HCT116 (cell line): ENCODE measurements around the gene TEFM. TPM values are rescaled to one million over a fixed set of nuclear protein-coding genes. Genes with fewer than 3 reads are reported as not detected.

Experiments
- ATAC-seq: fragments of 200-7000 bp; cut with Tn5 transposase; 2 replicates; pipeline ENCODE4 v1.9.1; 2020; ENCODE audit warnings: mild to moderate bottlenecking, moderate library complexity
- BruUV-seq: library from RNA; stranded (reverse); fragments of 400-500 nt; replicated peaks from 2 replicates; lab custom pipeline; 2021; lab: Mats Ljungman, UMichigan
- CTCF ChIA-PET: fragments of 300-600 bp; sonication (Branson Sonifier 250); formaldehyde crosslinking; loops from one replicate; lab custom pipeline; 2021; ENCODE audit warnings: antibody characterized with exemption; lab: Charles Lee
- POLR2A ChIA-PET: fragments of 300-600, 350-600 bp; sonication (Branson Sonifier 250); formaldehyde crosslinking; loops from one replicate; lab custom pipeline; 2021; ENCODE audit warnings: antibody characterized with exemption; lab: Charles Lee
- RAD21 ChIA-PET, 2 experiments: fragments of 300-600 bp; sonication (Branson Sonifier 250); formaldehyde crosslinking; loops; one replicate each; lab custom pipeline; 2023; ENCODE audit warnings: low total read pairs in 2 of 2; ENCODE audit not compliant: uncharacterized antibody in 2 of 2, unreplicated experiment in 2 of 2, low non-redundant PET in 1 of 2; lab: Charles Lee
- DNase-seq: peaks from one replicate; pipeline ENCODE4 v3.0.0-alpha.2; 2010; ENCODE audit warnings: low read depth, low spot score
- H2AFZ ChIP-seq: fragments of 200-600 bp; shearing (Covaris generic), sonication (generic); 2 replicates; pipeline ENCODE4 v1.6.1; 2017; ENCODE audit warnings: low read depth, mixed run types, mixed read lengths, antibody characterized with exemption, low read length; ENCODE audit not compliant: poor library complexity, severe bottlenecking
- H3K27ac ChIP-seq: 2 replicates; pipeline ENCODE4 v1.5.1; 2012; ENCODE audit warnings: low read depth, low read length
- H3K27me3 ChIP-seq: fragments of 200-600 bp; sonication (generic); 2 replicates; pipeline ENCODE4 v1.6.1; 2016; ENCODE audit warnings: mixed run types, low read length, mixed read lengths; ENCODE audit not compliant: insufficient read depth
- H3K36me3 ChIP-seq, 2 experiments: fragments of 200-500 bp in 1 of 2; fragments of 200-600 bp in 1 of 2; sonication (Bioruptor generic) in 1 of 2; sonication (generic) in 1 of 2; 2 replicates each; pipeline versions ENCODE4 v1.5.1 to v1.6.1; 2014 to 2016; ENCODE audit warnings: low read length in 2 of 2, inconsistent platforms in 1 of 2, mixed read lengths in 1 of 2, mixed run types in 1 of 2; ENCODE audit not compliant: insufficient read depth in 2 of 2, control insufficient read depth in 1 of 2
- H3K4me1 ChIP-seq, 2 experiments: fragments of 200-600 bp in 1 of 2; sonication (generic) in 1 of 2; 2 replicates each; pipeline versions ENCODE4 v1.5.1 to v1.6.1; 2012 to 2017; ENCODE audit warnings: low read length in 2 of 2, inconsistent platforms in 1 of 2, mild to moderate bottlenecking in 1 of 2, mixed read lengths in 1 of 2, mixed run types in 1 of 2, moderate library complexity in 1 of 2; ENCODE audit not compliant: insufficient read depth in 2 of 2, control insufficient read depth in 1 of 2
- H3K4me2 ChIP-seq: fragments of 200-600 bp; sonication (generic); 2 replicates; pipeline ENCODE4 v1.6.1; 2017; ENCODE audit warnings: mixed run types, low read length, mixed read lengths
- H3K4me3 ChIP-seq, 2 experiments: fragments of 200-600 bp in 1 of 2; sonication (generic) in 1 of 2; replicated peaks in 1 of 2; 2 replicates each; pipeline ENCODE4 v1.5.1; 2011 to 2016; ENCODE audit warnings: low read length in 2 of 2, control low read depth in 1 of 2, low read depth in 1 of 2, mild to moderate bottlenecking in 1 of 2, mixed read lengths in 1 of 2, mixed run types in 1 of 2
- H3K79me2 ChIP-seq: fragments of 200-600 bp; sonication (generic); 2 replicates; pipeline ENCODE4 v1.6.1; 2017; ENCODE audit warnings: mild to moderate bottlenecking, mixed run types, low read length, moderate library complexity, mixed read lengths; ENCODE audit not compliant: insufficient read depth
- H3K9ac ChIP-seq: fragments of 200-600 bp; sonication (generic); 2 replicates; pipeline ENCODE4 v1.6.1; 2016; ENCODE audit warnings: low read length, mixed read lengths
- H3K9me2 ChIP-seq: fragments of 200-600 bp; sonication (generic), shearing (Covaris generic); 2 replicates; pipeline ENCODE4 v1.6.1; 2017; ENCODE audit warnings: mixed run types, mild to moderate bottlenecking, moderate library complexity; ENCODE audit not compliant: insufficient read depth
- H3K9me3 ChIP-seq, 2 experiments: fragments of 200-500 bp in 1 of 2; fragments of 200-600 bp in 1 of 2; sonication (Bioruptor generic) in 1 of 2; sonication (generic) in 1 of 2; 2 replicates each; pipeline ENCODE4 v1.6.1; 2014 to 2017; ENCODE audit warnings: low read length in 2 of 2, mixed read lengths in 2 of 2, inconsistent platforms in 1 of 2, low read depth in 1 of 2, mild to moderate bottlenecking in 1 of 2, mixed run types in 1 of 2, moderate library complexity in 1 of 2; ENCODE audit not compliant: control insufficient read depth in 1 of 2, insufficient read depth in 1 of 2
- H4K20me1 ChIP-seq: fragments of 200-600 bp; sonication (generic), shearing (Covaris generic); 2 replicates; pipeline ENCODE4 v1.6.1; 2017; ENCODE audit warnings: mixed run types, mild to moderate bottlenecking, moderate library complexity; ENCODE audit not compliant: insufficient read depth
- CBX3 ChIP-seq: IDR thresholded peaks from 2 replicates; pipeline ENCODE4 v1.6.1; 2012; ENCODE audit warnings: low read depth
- CEBPB ChIP-seq: IDR thresholded peaks from 2 replicates; pipeline ENCODE4 v1.6.1; 2012; ENCODE audit warnings: low read depth
- CTCF ChIP-seq, 3 experiments: fragments of 200-600 bp in 1 of 3; sonication (generic) in 1 of 3; IDR thresholded peaks in 2 of 3; conservative IDR thresholded peaks in 1 of 3; 2 replicates each; pipeline ENCODE4 v1.5.1; 2012 to 2017; ENCODE audit warnings: low read depth in 2 of 3, low read length in 2 of 3, antibody characterized with exemption in 1 of 3, borderline replicate concordance in 1 of 3, control low read depth in 1 of 3, mild to moderate bottlenecking in 1 of 3, mixed read lengths in 1 of 3, mixed run types in 1 of 3, moderate library complexity in 1 of 3; ENCODE audit not compliant: insufficient read depth in 1 of 3
- EGR1 ChIP-seq: IDR thresholded peaks from 2 replicates; pipeline ENCODE4 v1.6.1; 2012; ENCODE audit warnings: low read depth
- EZH2phosphoT487 ChIP-seq: fragments of 200-600 bp; IDR thresholded peaks from 2 replicates; pipeline ENCODE4 v1.6.1; 2018; ENCODE audit warnings: antibody characterized with exemption, borderline replicate concordance
- FOSL1 ChIP-seq: IDR thresholded peaks from 2 replicates; pipeline ENCODE4 v1.6.1; 2012; ENCODE audit warnings: low read depth
- JUND ChIP-seq: IDR thresholded peaks from 2 replicates; pipeline ENCODE4 v1.6.1; 2012
- POLR2A ChIP-seq: IDR thresholded peaks from 2 replicates; pipeline ENCODE4 v1.7.0; 2011; ENCODE audit warnings: borderline replicate concordance; ENCODE audit not compliant: insufficient read depth, insufficient read length; ENCODE audit errors: extremely low read depth
- RAD21 ChIP-seq: IDR thresholded peaks from 2 replicates; pipeline ENCODE4 v1.6.1; 2012; ENCODE audit warnings: low read depth, mild to moderate bottlenecking
- REST ChIP-seq: IDR thresholded peaks from 2 replicates; pipeline ENCODE4 v1.6.1; 2012; ENCODE audit warnings: low read depth
- SP1 ChIP-seq: IDR thresholded peaks from 2 replicates; pipeline ENCODE4 v1.6.1; 2012; ENCODE audit warnings: low read depth
- SRF ChIP-seq: IDR thresholded peaks from 2 replicates; pipeline ENCODE4 v1.6.1; 2012; ENCODE audit warnings: low read depth
- TCF7L2 ChIP-seq: IDR thresholded peaks from 2 replicates; pipeline ENCODE4 v1.7.0; 2011; ENCODE audit warnings: borderline replicate concordance, inconsistent platforms; ENCODE audit not compliant: insufficient read depth, insufficient read length; ENCODE audit errors: extremely low read depth
- YY1 ChIP-seq: IDR thresholded peaks from 2 replicates; pipeline ENCODE4 v1.6.1; 2011; ENCODE audit warnings: low read length, low read depth, moderate library complexity, mild to moderate bottlenecking; ENCODE audit not compliant: insufficient replicate concordance; ENCODE audit errors: extremely low read depth
- ZFX ChIP-seq: fragments of 450-650 bp; IDR thresholded peaks from 2 replicates; pipeline ENCODE4 v1.6.1; 2017
- intact Hi-C: fragments of 100-400 bp; cut with micrococcal nuclease; formaldehyde crosslinking; loops from 2 replicates; pipeline ENCODE4 v1.10.0; 2022
- total RNA-seq: library from RNA; stranded (reverse); gene quantifications from one replicate; pipeline ENCODE4 v1.2.1, GENCODE V29; 2021; ENCODE audit not compliant: unreplicated experiment
- TF ChIP-seq, protein P1 (sequence below): IDR thresholded peaks from 2 replicates; pipeline ENCODE4 v1.6.1; 2012

Gene TEFM
- total RNA-seq, 1 experiment from 2014 or later = 13.1 TPM

- no peak for TF ChIP-seq CTCF (IDR thresholded peaks at IDR 0.05 in 2 of 3, conservative IDR thresholded peaks at IDR 0.05 in 1 of 3; ENCODE audit: borderline replicate concordance in 1 of 3, insufficient read depth in 1 of 3, low read depth in 2 of 3, low read length in 2 of 3)
- TF ChIP-seq CBX3 = no peak
- TF ChIP-seq ZFX = no peak
- no peak for TF ChIP-seq YY1
- no peak for TF ChIP-seq SP1
- no peak for TF ChIP-seq SRF
- TF ChIP-seq RAD21 = no peak
- TF ChIP-seq EZH2phosphoT487 = no peak
- TF ChIP-seq JUND = no peak
- no peak for TF ChIP-seq TCF7L2
- TF ChIP-seq, protein P1, sequence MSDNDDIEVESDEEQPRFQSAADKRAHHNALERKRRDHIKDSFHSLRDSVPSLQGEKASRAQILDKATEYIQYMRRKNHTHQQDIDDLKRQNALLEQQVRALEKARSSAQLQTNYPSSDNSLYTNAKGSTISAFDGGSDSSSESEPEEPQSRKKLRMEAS = no peak
- no peak for TF ChIP-seq EGR1
- TF ChIP-seq FOSL1 = no peak
These were observed 2.8 kb upstream of the TEFM start (continued) for GRCh38 chr17:30908717-30909420.

GRCh38 chr17:30905742-30906100 is 317 bp downstream of the TEFM start:
- Histone ChIP-seq H3K36me3 (peaks cover 4 to 6% of the 10 kb centered on the region in 2 experiments; a peak in 2 of 4 replicates), H3K9me2 (no peaks in the 10 kb centered on the region), H2AFZ (peak overlapping the region; percentile 60), H3K4me2 (peak overlapping the region; percentile 87), H3K9ac (peak overlapping the region; percentile 78), H3K9me3 (no peaks in the 10 kb centered on the region), H3K79me2 (peaks cover 38% of the 10 kb centered on the region), H4K20me1 (no peaks in the 10 kb centered on the region), H3K4me1 (peaks cover 5 to 13% of the 10 kb centered on the region in 2 experiments), H3K27ac (peak overlapping the region; percentile 79), H3K4me3 (peak overlapping the region; percentile 77 to 86), H3K27me3 (no peaks in the 10 kb centered on the region)
- intact Hi-C loops = no loop called here
- RAD21 ChIA-PET = no interaction called here
- peak; percentile 50 for ATAC-seq
- POLR2A ChIA-PET = no interaction called here
- CTCF ChIA-PET = no interaction called here
- peak; percentile 36 for DNase-seq
- TSS peak; percentile 81 for BruUV-seq
- TF ChIP-seq EGR1 (no peak), ZFX (no peak), CTCF (IDR thresholded peaks at IDR 0.05 in 2 of 3, conservative IDR thresholded peaks at IDR 0.05 in 1 of 3; ENCODE audit: borderline replicate concordance in 1 of 3, insufficient read depth in 1 of 3, low read depth in 2 of 3, low read length in 2 of 3) (no peak), CEBPB (no peak), REST (no peak), CBX3 (no peak), POLR2A (no peak), FOSL1 (no peak), EZH2phosphoT487 (no peak), SRF (no peak)
- TF ChIP-seq, protein P1 = no peak
